Lung (tissue), 12 donors: ENCODE measurements around the gene MPPED1. TPM values are rescaled to one million over a fixed set of nuclear protein-coding genes. Genes with fewer than 3 reads are reported as not detected.

ENCODE experiments used
- ATAC-seq: fragments of 200-7000 bp; cut with Tn5 transposase; one replicate; pipeline ENCODE4 v1.9.1; 2020; ENCODE audit warnings: moderate number of reproducible peaks; ENCODE audit not compliant: insufficient read depth, low FRiP score
- DNase-seq, 3 donors: peaks; one replicate each; pipeline ENCODE4 v3.0.0-alpha.2; 2013 to 2017
- H3K27ac ChIP-seq, 2 donors: one replicate each; pipeline ENCODE4 v1.5.1; 2013; ENCODE audit warnings: mild to moderate bottlenecking in 2 of 2, moderate library complexity in 2 of 2, control low read depth in 1 of 2, inconsistent platforms in 1 of 2, low read depth in 1 of 2, low read length in 1 of 2
- H3K27me3 ChIP-seq, 3 donors: one replicate each; pipeline ENCODE4 v1.5.1; 2013; ENCODE audit warnings: low read length in 2 of 3; ENCODE audit not compliant: control insufficient read depth in 3 of 3, insufficient read depth in 3 of 3
- H3K36me3 ChIP-seq, 4 donors: one replicate each; pipeline ENCODE4 v1.5.1; 2013; ENCODE audit warnings: low read length in 4 of 4, mild to moderate bottlenecking in 1 of 4, moderate library complexity in 1 of 4; ENCODE audit not compliant: control insufficient read depth in 4 of 4, insufficient read depth in 4 of 4
- H3K4me1 ChIP-seq, 5 donors: one replicate each; pipeline ENCODE4 v1.5.1; 2013; ENCODE audit warnings: low read length in 5 of 5, mild to moderate bottlenecking in 2 of 5, moderate library complexity in 1 of 5; ENCODE audit not compliant: control insufficient read depth in 5 of 5, insufficient read depth in 5 of 5
- H3K4me3 ChIP-seq: one replicate; pipeline ENCODE4 v1.5.1; 2013; ENCODE audit warnings: mild to moderate bottlenecking, control low read depth, moderate library complexity
- H3K9ac ChIP-seq, 2 donors: one replicate each; pipeline ENCODE4 v1.5.1; 2013; ENCODE audit warnings: low read length in 2 of 2, control low read depth in 1 of 2; ENCODE audit not compliant: insufficient read depth in 1 of 2
- H3K9me3 ChIP-seq, 4 donors: one replicate each; pipeline ENCODE4 v1.5.1; 2013; ENCODE audit warnings: low read length in 3 of 4, mild to moderate bottlenecking in 1 of 4, moderate library complexity in 1 of 4; ENCODE audit not compliant: control insufficient read depth in 4 of 4, insufficient read depth in 3 of 4
- CTCF ChIP-seq: IDR thresholded peaks from 2 replicates; pipeline ENCODE4 v1.5.1; 2012; ENCODE audit warnings: mild to moderate bottlenecking; ENCODE audit errors: control extremely low read depth, extremely low read depth
- WGBS, 2 donors: extraction: QIAGEN DNeasy Blood & Tissue Kit; methylation state at CpG; one replicate each; pipeline ENCODE4 v1.1.7; 2013; 5-methylcytosine and 5-hydroxymethylcytosine counted together
- polyA plus RNA-seq, 2 donors: library from polyadenylated mRNA; stranded (reverse); fragments of 200-250 nt; gene quantifications; one replicate each; pipeline ENCODE4 v1.2.1, GENCODE V29; 2013
- total RNA-seq, 2 donors: library from RNA; depleted of rRNA in 1 of 2; stranded (reverse); fragments of >200 nt in 1 of 2; gene quantifications; one replicate each; pipeline ENCODE4 v1.2.1, GENCODE V29; 2014 to 2021
- donor health status: control.
- donor health status: control.
- donor health status: Bipolar disorder and iron deficiency.
- donor health status: healthy.
- donor health status: DM: yes; HTN: yes; CAD: no.

Gene MPPED1
- total and polyA plus RNA-seq, 4 donors, result 0.05 to 0.65 TPM; not detected in 2

- H3K4me3 ChIP-seq, result no peak overlapping the region
- no peaks in the 10 kb centered on the region for H3K4me1 ChIP-seq
- H3K9me3 ChIP-seq, result peaks cover 0 to 5% (median 0%) of the 10 kb centered on the region in 4 donors
- DNase-seq (no peak), ATAC-seq (no peak)
- no peak overlapping the region for H3K27ac ChIP-seq
- peaks cover 0 to 2% (median 0%) of the 10 kb centered on the region in 3 donors for H3K27me3 ChIP-seq
- no peak for TF ChIP-seq CTCF
- no peak overlapping the region for H3K9ac ChIP-seq
- no peaks in the 10 kb centered on the region for H3K36me3 ChIP-seq
- 77 to 87% methylated on average over 31 of the region's 31 CpGs for WGBS, 2 donors
Observed at GRCh38 chr22:43514476-43515157, 102.8 kb downstream of the MPPED1 start.

- Histone ChIP-seq H3K4me3 (no peak overlapping the region), H3K9me3 (peaks cover 0 to 5% (median 0%) of the 10 kb centered on the region in 4 donors), H3K4me1 (no peaks in the 10 kb centered on the region), H3K27ac (no peak overlapping the region), H3K9ac (no peak overlapping the region), H3K27me3 (peaks cover 0 to 2% (median under 1%) of the 10 kb centered on the region in 3 donors), H3K36me3 (no peaks in the 10 kb centered on the region)
- DNase-seq (no peak), ATAC-seq (no peak)
- no peak for TF ChIP-seq CTCF
- 80 to 90% methylated on average over 7 to 8 of the region's 8 CpGs for WGBS, 2 donors
Observed at GRCh38 chr22:43515411-43515810, 103.6 kb downstream of the MPPED1 start.

- no peak for DNase-seq
- H3K4me1 ChIP-seq, result no peaks in the 10 kb centered on the region
- WGBS, 2 donors, result 54 to 64% methylated on average over 13 of the region's 13 CpGs
- no peaks in the 10 kb centered on the region for H3K36me3 ChIP-seq
- H3K27me3 ChIP-seq, result peaks cover 0 to 3% (median 2%) of the 10 kb centered on the region in 3 donors
- H3K4me3 ChIP-seq, result no peak overlapping the region
- H3K9me3 ChIP-seq, result peaks cover 0 to 5% (median 0%) of the 10 kb centered on the region in 4 donors
- ATAC-seq, result no peak
- no peak for TF ChIP-seq CTCF
- H3K27ac ChIP-seq, result no peak overlapping the region
- no peak overlapping the region for H3K9ac ChIP-seq
Observed at GRCh38 chr22:43515902-43516301, 104.1 kb downstream of the MPPED1 start.

GRCh38 chr22:43516386-43516785 lies 104.6 kb downstream of the MPPED1 start:
- no peak for DNase-seq
- ATAC-seq, result no peak
- TF ChIP-seq CTCF, result no peak
- no peaks in the 10 kb centered on the region for H3K36me3 ChIP-seq
- H3K9ac ChIP-seq, result no peak overlapping the region
- H3K4me3 ChIP-seq, result no peak overlapping the region
- H3K27me3 ChIP-seq, result peaks cover 0 to 3% (median 2%) of the 10 kb centered on the region in 3 donors
- no peak overlapping the region for H3K27ac ChIP-seq
- 67 to 81% methylated on average over 14 of the region's 14 CpGs for WGBS, 2 donors
- no peaks in the 10 kb centered on the region for H3K4me1 ChIP-seq
- H3K9me3 ChIP-seq, result peaks cover 0 to 5% (median 0%) of the 10 kb centered on the region in 4 donors
